Panc1 (cell line): ENCODE data around the gene RNF212. TPM values are rescaled to one million over a fixed set of nuclear protein-coding genes. Genes with fewer than 3 reads are reported as not detected.

Experiments
- ATAC-seq: fragments of 200-7000 bp; cut with Tn5 transposase; 2 replicates; pipeline ENCODE4 v1.9.1; 2020; ENCODE audit warnings: mild to moderate bottlenecking, moderate library complexity
- BruUV-seq: library from RNA; stranded (reverse); fragments of 400-500 nt; replicated peaks from 2 replicates; lab custom pipeline; 2021; lab: Mats Ljungman, UMichigan
- CTCF ChIA-PET: fragments of 300-600 bp; sonication (Branson Sonifier 250); formaldehyde crosslinking; loops from one replicate; lab custom pipeline; 2022; ENCODE audit warnings: antibody characterized with exemption; lab: Charles Lee
- POLR2A ChIA-PET: fragments of 300-600 bp; sonication (Branson Sonifier 250); formaldehyde crosslinking; loops from one replicate; lab custom pipeline; 2022; ENCODE audit warnings: antibody characterized with exemption; lab: Charles Lee
- DNase-seq: peaks from one replicate; pipeline ENCODE4 v3.0.0-alpha.2; 2010; ENCODE audit warnings: low read depth, low spot score
- H3K27ac ChIP-seq: 2 replicates; pipeline ENCODE4 v1.5.1; 2011; ENCODE audit warnings: mild to moderate bottlenecking, low read length, inconsistent platforms
- H3K27me3 ChIP-seq: fragments of 200-500 bp; sonication (Bioruptor generic); 2 replicates; pipeline ENCODE4 v1.6.0; 2014; ENCODE audit warnings: low read length, inconsistent platforms; ENCODE audit not compliant: control insufficient read depth, insufficient read depth
- H3K36me3 ChIP-seq: fragments of 200-500 bp; sonication (Bioruptor generic); 2 replicates; pipeline ENCODE4 v1.5.1; 2014; ENCODE audit warnings: inconsistent platforms, mild to moderate bottlenecking, low read length, moderate library complexity; ENCODE audit not compliant: control insufficient read depth, insufficient read depth
- H3K4me1 ChIP-seq: 2 replicates; pipeline ENCODE4 v1.5.1; 2011; ENCODE audit warnings: inconsistent platforms, mild to moderate bottlenecking, low read length, moderate library complexity; ENCODE audit not compliant: control insufficient read depth, insufficient read depth
- H3K4me3 ChIP-seq, 2 experiments: 2 replicates each; pipeline ENCODE4 v1.5.1; 2011 to 2012; ENCODE audit warnings: low read depth in 2 of 2, low read length in 2 of 2, mild to moderate bottlenecking in 2 of 2, inconsistent platforms in 1 of 2, moderate library complexity in 1 of 2
- H3K9me3 ChIP-seq: fragments of 200-500 bp; sonication (Bioruptor generic); 2 replicates; pipeline ENCODE4 v1.5.1; 2014; ENCODE audit warnings: low read depth, mild to moderate bottlenecking, inconsistent platforms, low read length, moderate library complexity; ENCODE audit not compliant: control insufficient read depth, insufficient read depth
- POLR2AphosphoS5 ChIP-seq: IDR thresholded peaks from 2 replicates; pipeline ENCODE4 v1.6.1; 2012; ENCODE audit warnings: mild to moderate bottlenecking, low read depth, low read length, moderate library complexity
- SIN3A ChIP-seq: IDR thresholded peaks from 2 replicates; pipeline ENCODE4 v1.6.1; 2012; ENCODE audit warnings: low read depth, mild to moderate bottlenecking, low read length, moderate library complexity, borderline replicate concordance; ENCODE audit not compliant: insufficient read depth
- TCF7L2 ChIP-seq: IDR thresholded peaks from 2 replicates; pipeline ENCODE4 v1.6.1; 2011; ENCODE audit warnings: mild to moderate bottlenecking, low read depth, low read length, inconsistent platforms
- in situ Hi-C: cut with HindIII; loops from 2 replicates; pipeline ENCODE4 v1.10.0; 2016; ENCODE audit warnings: low sequenced_read_pairs, low pct_unique_long_range_greater_than_20kb
- intact Hi-C: fragments of 100-400 bp; cut with micrococcal nuclease; formaldehyde crosslinking; loops from one replicate; pipeline ENCODE4 v1.10.0; 2022; ENCODE audit not compliant: unreplicated experiment
- total RNA-seq: library from RNA; stranded (reverse); gene quantifications from one replicate; pipeline ENCODE4 v1.2.1, GENCODE V29; 2021; ENCODE audit not compliant: unreplicated experiment
- TF ChIP-seq, protein P1 (sequence below): fragments of 450-650 bp; IDR thresholded peaks from 2 replicates; pipeline ENCODE4 v1.5.1; 2017; ENCODE audit warnings: mild to moderate bottlenecking
- TF ChIP-seq, protein P2 (sequence below), 2 experiments: IDR thresholded peaks; 2 replicates each; pipeline ENCODE4 v1.6.1; 2011 to 2012; ENCODE audit warnings: low read depth in 2 of 2, control low read depth in 1 of 2, low read length in 1 of 2, mild to moderate bottlenecking in 1 of 2, moderate library complexity in 1 of 2; ENCODE audit not compliant: insufficient read depth in 1 of 2

The RNF212 gene
- total RNA-seq, 1 experiment from 2014 or later, result not detected

GRCh38 chr4:1049591-1049905 is 63.8 kb downstream of the RNF212 start:
- in situ Hi-C loops, result no loop called here
- CTCF ChIA-PET, result no interaction called here

DNA sequence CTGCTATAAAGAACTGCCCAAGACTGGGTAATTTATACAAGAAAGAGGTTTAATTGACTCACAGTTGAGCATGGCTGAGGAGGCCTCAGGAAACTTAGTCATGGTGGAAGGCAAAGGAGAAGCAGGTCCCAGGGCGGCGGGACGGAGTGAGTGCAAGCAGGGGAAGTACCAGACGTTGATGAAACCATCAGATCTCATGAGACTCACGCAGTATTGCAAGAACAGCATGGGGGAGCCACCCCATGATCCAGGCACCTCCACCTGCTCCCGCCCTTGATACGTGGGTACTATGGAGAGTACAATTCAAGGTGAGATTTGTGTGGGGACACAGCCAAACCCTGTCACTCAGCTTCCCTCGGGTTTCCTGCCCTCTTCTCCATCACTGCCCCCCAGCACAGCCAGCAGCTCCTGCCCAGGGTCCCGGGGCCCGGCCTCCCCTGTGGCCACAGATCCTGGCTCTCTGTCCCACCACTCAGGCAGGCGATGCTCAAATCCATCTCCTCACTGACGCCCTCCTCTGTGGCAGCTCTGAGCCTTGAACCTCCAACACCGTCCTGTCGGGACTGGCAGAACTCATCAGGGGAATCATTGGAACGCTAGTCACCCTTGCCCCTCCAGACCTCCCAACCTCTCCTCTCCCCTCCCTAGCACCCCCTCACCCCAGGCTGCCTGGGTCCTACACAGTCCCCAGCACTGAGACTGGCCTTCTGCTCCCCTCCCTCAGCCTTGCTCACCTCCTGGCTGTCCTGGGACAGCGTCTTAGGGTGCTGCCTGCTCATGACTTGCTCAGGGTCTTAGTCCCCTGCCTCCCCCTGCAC is 64.4 kb downstream of the RNF212 start:
- intact Hi-C loops (no loop called here), in situ Hi-C loops (no loop called here)
- H3K36me3 ChIP-seq, result no peaks in the 10 kb centered on the region
- no peaks in the 10 kb centered on the region for H3K9me3 ChIP-seq
- no peak overlapping the region for H3K4me3 ChIP-seq
- CTCF ChIA-PET, result no interaction called here
- no peak for ATAC-seq
- POLR2A ChIA-PET, result no interaction called here
- no peak for DNase-seq
- BruUV-seq, result no TSS peak
- no peak overlapping the region for H3K27ac ChIP-seq
- H3K4me1 ChIP-seq, result peaks cover 26% of the 10 kb centered on the region
- TF ChIP-seq, protein P1, sequence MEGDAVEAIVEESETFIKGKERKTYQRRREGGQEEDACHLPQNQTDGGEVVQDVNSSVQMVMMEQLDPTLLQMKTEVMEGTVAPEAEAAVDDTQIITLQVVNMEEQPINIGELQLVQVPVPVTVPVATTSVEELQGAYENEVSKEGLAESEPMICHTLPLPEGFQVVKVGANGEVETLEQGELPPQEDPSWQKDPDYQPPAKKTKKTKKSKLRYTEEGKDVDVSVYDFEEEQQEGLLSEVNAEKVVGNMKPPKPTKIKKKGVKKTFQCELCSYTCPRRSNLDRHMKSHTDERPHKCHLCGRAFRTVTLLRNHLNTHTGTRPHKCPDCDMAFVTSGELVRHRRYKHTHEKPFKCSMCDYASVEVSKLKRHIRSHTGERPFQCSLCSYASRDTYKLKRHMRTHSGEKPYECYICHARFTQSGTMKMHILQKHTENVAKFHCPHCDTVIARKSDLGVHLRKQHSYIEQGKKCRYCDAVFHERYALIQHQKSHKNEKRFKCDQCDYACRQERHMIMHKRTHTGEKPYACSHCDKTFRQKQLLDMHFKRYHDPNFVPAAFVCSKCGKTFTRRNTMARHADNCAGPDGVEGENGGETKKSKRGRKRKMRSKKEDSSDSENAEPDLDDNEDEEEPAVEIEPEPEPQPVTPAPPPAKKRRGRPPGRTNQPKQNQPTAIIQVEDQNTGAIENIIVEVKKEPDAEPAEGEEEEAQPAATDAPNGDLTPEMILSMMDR, result no peak
- TF ChIP-seq POLR2AphosphoS5 (no peak), SIN3A (no peak), TCF7L2 (no peak)
- TF ChIP-seq, protein P2, sequence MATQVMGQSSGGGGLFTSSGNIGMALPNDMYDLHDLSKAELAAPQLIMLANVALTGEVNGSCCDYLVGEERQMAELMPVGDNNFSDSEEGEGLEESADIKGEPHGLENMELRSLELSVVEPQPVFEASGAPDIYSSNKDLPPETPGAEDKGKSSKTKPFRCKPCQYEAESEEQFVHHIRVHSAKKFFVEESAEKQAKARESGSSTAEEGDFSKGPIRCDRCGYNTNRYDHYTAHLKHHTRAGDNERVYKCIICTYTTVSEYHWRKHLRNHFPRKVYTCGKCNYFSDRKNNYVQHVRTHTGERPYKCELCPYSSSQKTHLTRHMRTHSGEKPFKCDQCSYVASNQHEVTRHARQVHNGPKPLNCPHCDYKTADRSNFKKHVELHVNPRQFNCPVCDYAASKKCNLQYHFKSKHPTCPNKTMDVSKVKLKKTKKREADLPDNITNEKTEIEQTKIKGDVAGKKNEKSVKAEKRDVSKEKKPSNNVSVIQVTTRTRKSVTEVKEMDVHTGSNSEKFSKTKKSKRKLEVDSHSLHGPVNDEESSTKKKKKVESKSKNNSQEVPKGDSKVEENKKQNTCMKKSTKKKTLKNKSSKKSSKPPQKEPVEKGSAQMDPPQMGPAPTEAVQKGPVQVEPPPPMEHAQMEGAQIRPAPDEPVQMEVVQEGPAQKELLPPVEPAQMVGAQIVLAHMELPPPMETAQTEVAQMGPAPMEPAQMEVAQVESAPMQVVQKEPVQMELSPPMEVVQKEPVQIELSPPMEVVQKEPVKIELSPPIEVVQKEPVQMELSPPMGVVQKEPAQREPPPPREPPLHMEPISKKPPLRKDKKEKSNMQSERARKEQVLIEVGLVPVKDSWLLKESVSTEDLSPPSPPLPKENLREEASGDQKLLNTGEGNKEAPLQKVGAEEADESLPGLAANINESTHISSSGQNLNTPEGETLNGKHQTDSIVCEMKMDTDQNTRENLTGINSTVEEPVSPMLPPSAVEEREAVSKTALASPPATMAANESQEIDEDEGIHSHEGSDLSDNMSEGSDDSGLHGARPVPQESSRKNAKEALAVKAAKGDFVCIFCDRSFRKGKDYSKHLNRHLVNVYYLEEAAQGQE (IDR thresholded peaks at IDR 0.05; ENCODE audit: insufficient read depth in 1 of 2, low read depth in 2 of 2, low read length in 1 of 2), result no peak
- no peaks in the 10 kb centered on the region for H3K27me3 ChIP-seq

More at GRCh38 chr4:1049591-1049905, 63.8 kb downstream of the RNF212 start:
- DNase-seq (no peak), ATAC-seq (no peak)
- Histone ChIP-seq H3K27ac (no peak overlapping the region), H3K27me3 (no peaks in the 10 kb centered on the region), H3K9me3 (no peaks in the 10 kb centered on the region), H3K36me3 (no peaks in the 10 kb centered on the region), H3K4me3 (no peak overlapping the region), H3K4me1 (peaks cover 20% of the 10 kb centered on the region)
- intact Hi-C loops, result no loop called here
- BruUV-seq, result no TSS peak
- POLR2A ChIA-PET, result no interaction called here
- TF ChIP-seq, protein P1, result no peak
- TF ChIP-seq, protein P2 (IDR thresholded peaks at IDR 0.05; ENCODE audit: insufficient read depth in 1 of 2, low read depth in 2 of 2, low read length in 1 of 2), result no peak
- TF ChIP-seq SIN3A, result no peak
- no peak for TF ChIP-seq TCF7L2
- no peak for TF ChIP-seq POLR2AphosphoS5
